ENCODE measurements around the gene HMOX2.
A peak's percentile ranks its signal among the peaks of the same experiment; 100 is the strongest.

The HMOX2 gene

GRCh38 chr16:4534151-4534790, 58.1 kb downstream of the HMOX2 start:
- Histone ChIP-seq H3K27ac (ENCODE audit: low read depth, low read length) (peak overlapping the region; percentile 48), H3K27me3 (ENCODE audit: control insufficient read depth in 1 of 2, insufficient read depth in 2 of 2, low read length in 2 of 2) (no peaks in the 10 kb centered on the region), H3K9ac (ENCODE audit: low read depth in 1 of 2, low read length in 2 of 2) (no peak overlapping the region), H3K4me1 (ENCODE audit: control insufficient read depth in 1 of 2, insufficient read depth in 2 of 2, low read length in 2 of 2) (peaks cover 11 to 21% of the 10 kb centered on the region in 2 donors), H3K36me3 (ENCODE audit: control insufficient read depth in 1 of 2, insufficient read depth in 2 of 2, low read length in 2 of 2) (peaks cover 4 to 16% of the 10 kb centered on the region in 2 donors), H3K4me3 (ENCODE audit: low read depth in 1 of 2, low read length in 2 of 2) (no peak overlapping the region), H3K9me3 (ENCODE audit: control insufficient read depth in 1 of 2, low read length in 2 of 2) (peaks cover 3 to 6% of the 10 kb centered on the region in 2 donors)

- Histone ChIP-seq H3K27me3 (ENCODE audit: control insufficient read depth in 1 of 2, insufficient read depth in 2 of 2, low read length in 2 of 2) (no peaks in the 10 kb centered on the region), H3K4me3 (ENCODE audit: low read depth in 1 of 2, low read length in 2 of 2) (no peak overlapping the region), H3K9ac (ENCODE audit: low read depth in 1 of 2, low read length in 2 of 2) (no peak overlapping the region), H3K27ac (ENCODE audit: low read depth, low read length) (no peak overlapping the region), H3K4me1 (ENCODE audit: control insufficient read depth in 1 of 2, insufficient read depth in 2 of 2, low read length in 2 of 2) (peaks cover 11 to 14% of the 10 kb centered on the region in 2 donors), H3K9me3 (ENCODE audit: control insufficient read depth in 1 of 2, low read length in 2 of 2) (peaks cover 12 to 15% of the 10 kb centered on the region in 2 donors), H3K36me3 (ENCODE audit: control insufficient read depth in 1 of 2, insufficient read depth in 2 of 2, low read length in 2 of 2) (peaks cover 4 to 16% of the 10 kb centered on the region in 2 donors)
Observed at GRCh38 chr16:4535627-4536108, 59.5 kb downstream of the HMOX2 start.

GRCh38 chr16:4536391-4537106, 60.4 kb downstream of the HMOX2 start:
- Histone ChIP-seq H3K27me3 (ENCODE audit: control insufficient read depth in 1 of 2, insufficient read depth in 2 of 2, low read length in 2 of 2) (no peaks in the 10 kb centered on the region), H3K4me3 (ENCODE audit: low read depth in 1 of 2, low read length in 2 of 2) (peak overlapping the region in 1 of 2 donors; percentile 72), H3K4me1 (ENCODE audit: control insufficient read depth in 1 of 2, insufficient read depth in 2 of 2, low read length in 2 of 2) (peaks cover 11 to 14% of the 10 kb centered on the region in 2 donors), H3K9ac (ENCODE audit: low read depth in 1 of 2, low read length in 2 of 2) (no peak overlapping the region), H3K9me3 (ENCODE audit: control insufficient read depth in 1 of 2, low read length in 2 of 2) (peaks cover 12 to 15% of the 10 kb centered on the region in 2 donors), H3K36me3 (ENCODE audit: control insufficient read depth in 1 of 2, insufficient read depth in 2 of 2, low read length in 2 of 2) (peaks cover 4 to 13% of the 10 kb centered on the region in 2 donors), H3K27ac (ENCODE audit: low read depth, low read length) (no peak overlapping the region)

- peaks cover 11 to 14% of the 10 kb centered on the region in 2 donors for H3K4me1 ChIP-seq (ENCODE audit: control insufficient read depth in 1 of 2, insufficient read depth in 2 of 2, low read length in 2 of 2)
- peak overlapping the region; percentile 72 to 82 for H3K4me3 ChIP-seq (ENCODE audit: low read depth in 1 of 2, low read length in 2 of 2)
- peaks cover 0 to 3% of the 10 kb centered on the region in 2 donors for H3K36me3 ChIP-seq (ENCODE audit: control insufficient read depth in 1 of 2, insufficient read depth in 2 of 2, low read length in 2 of 2)
- H3K27me3 ChIP-seq (ENCODE audit: control insufficient read depth in 1 of 2, insufficient read depth in 2 of 2, low read length in 2 of 2), result no peaks in the 10 kb centered on the region
- peaks cover 12 to 15% of the 10 kb centered on the region in 2 donors for H3K9me3 ChIP-seq (ENCODE audit: control insufficient read depth in 1 of 2, low read length in 2 of 2)
- peak overlapping the region; percentile 30 for H3K27ac ChIP-seq (ENCODE audit: low read depth, low read length)
- peak overlapping the region; percentile 60 to 75 for H3K9ac ChIP-seq (ENCODE audit: low read depth in 1 of 2, low read length in 2 of 2)
Observed at GRCh38 chr16:4537376-4538343, 61.5 kb downstream of the HMOX2 start.

- Histone ChIP-seq H3K4me3 (ENCODE audit: low read depth in 1 of 2, low read length in 2 of 2) (peak within 1 kb of the TSS; percentile 72 to 82), H3K9ac (ENCODE audit: low read depth in 1 of 2, low read length in 2 of 2) (peak within 1 kb of the TSS; percentile 63 to 75), H3K27ac (ENCODE audit: low read depth, low read length) (peak within 1 kb of the TSS; percentile 90)
Observed at GRCh38 chr16:4538350-4539235, 62.4 kb downstream of the HMOX2 start, which contains the start of gene CDIP1. TSS of gene CDIP1 (minus strand) at chr16:4538773. CDS start at chr16:4514130, 24,643 bp downstream.

GRCh38 chr16:4539716-4540284, 63.6 kb downstream of the HMOX2 start:
- no peak overlapping the region for H3K27ac ChIP-seq (ENCODE audit: low read depth, low read length)
- H3K36me3 ChIP-seq (ENCODE audit: control insufficient read depth in 1 of 2, insufficient read depth in 2 of 2, low read length in 2 of 2), result peaks cover 0 to 3% of the 10 kb centered on the region in 2 donors
- H3K4me1 ChIP-seq (ENCODE audit: control insufficient read depth in 1 of 2, insufficient read depth in 2 of 2, low read length in 2 of 2), result peaks cover 11 to 14% of the 10 kb centered on the region in 2 donors
- no peaks in the 10 kb centered on the region for H3K27me3 ChIP-seq (ENCODE audit: control insufficient read depth in 1 of 2, insufficient read depth in 2 of 2, low read length in 2 of 2)
- no peak overlapping the region for H3K4me3 ChIP-seq (ENCODE audit: low read depth in 1 of 2, low read length in 2 of 2)
- no peak overlapping the region for H3K9ac ChIP-seq (ENCODE audit: low read depth in 1 of 2, low read length in 2 of 2)
- peaks cover 12 to 15% of the 10 kb centered on the region in 2 donors for H3K9me3 ChIP-seq (ENCODE audit: control insufficient read depth in 1 of 2, low read length in 2 of 2)

More at GRCh38 chr16:4538350-4539235, 62.4 kb downstream of the HMOX2 start, which contains the start of gene CDIP1:
- peaks cover 11 to 14% of the 10 kb centered on the region in 2 donors for H3K4me1 ChIP-seq (ENCODE audit: control insufficient read depth in 1 of 2, insufficient read depth in 2 of 2, low read length in 2 of 2)
- peaks cover 0 to 3% of the 10 kb centered on the region in 2 donors for H3K36me3 ChIP-seq (ENCODE audit: control insufficient read depth in 1 of 2, insufficient read depth in 2 of 2, low read length in 2 of 2)
- H3K27me3 ChIP-seq (ENCODE audit: control insufficient read depth in 1 of 2, insufficient read depth in 2 of 2, low read length in 2 of 2), result no peaks in the 10 kb centered on the region
- peaks cover 12 to 15% of the 10 kb centered on the region in 2 donors for H3K9me3 ChIP-seq (ENCODE audit: control insufficient read depth in 1 of 2, low read length in 2 of 2)

- no peak overlapping the region for H3K9ac ChIP-seq (ENCODE audit: low read depth in 1 of 2, low read length in 2 of 2)
- H3K4me1 ChIP-seq (ENCODE audit: control insufficient read depth in 1 of 2, insufficient read depth in 2 of 2, low read length in 2 of 2), result peaks cover 7 to 10% of the 10 kb centered on the region in 2 donors
- H3K36me3 ChIP-seq (ENCODE audit: control insufficient read depth in 1 of 2, insufficient read depth in 2 of 2, low read length in 2 of 2), result no peaks in the 10 kb centered on the region
- no peak overlapping the region for H3K27ac ChIP-seq (ENCODE audit: low read depth, low read length)
- H3K9me3 ChIP-seq (ENCODE audit: control insufficient read depth in 1 of 2, low read length in 2 of 2), result peaks cover 7 to 8% of the 10 kb centered on the region in 2 donors
- no peaks in the 10 kb centered on the region for H3K27me3 ChIP-seq (ENCODE audit: control insufficient read depth in 1 of 2, insufficient read depth in 2 of 2, low read length in 2 of 2)
- H3K4me3 ChIP-seq (ENCODE audit: low read depth in 1 of 2, low read length in 2 of 2), result no peak overlapping the region
Observed at GRCh38 chr16:4544473-4544872, 68.3 kb downstream of the HMOX2 start.

- H3K27me3 ChIP-seq (ENCODE audit: control insufficient read depth in 1 of 2, insufficient read depth in 2 of 2, low read length in 2 of 2), result no peaks in the 10 kb centered on the region
- H3K4me3 ChIP-seq (ENCODE audit: low read depth in 1 of 2, low read length in 2 of 2), result peak overlapping the region in 1 of 2 donors; percentile 16
- H3K27ac ChIP-seq (ENCODE audit: low read depth, low read length), result no peak overlapping the region
- peak overlapping the region in 1 of 2 donors; percentile 25 for H3K9ac ChIP-seq (ENCODE audit: low read depth in 1 of 2, low read length in 2 of 2)
- peaks cover 7 to 10% of the 10 kb centered on the region in 2 donors for H3K4me1 ChIP-seq (ENCODE audit: control insufficient read depth in 1 of 2, insufficient read depth in 2 of 2, low read length in 2 of 2)
- no peaks in the 10 kb centered on the region for H3K9me3 ChIP-seq (ENCODE audit: control insufficient read depth in 1 of 2, low read length in 2 of 2)
- H3K36me3 ChIP-seq (ENCODE audit: control insufficient read depth in 1 of 2, insufficient read depth in 2 of 2, low read length in 2 of 2), result no peaks in the 10 kb centered on the region
Observed at GRCh38 chr16:4548124-4548523, 71.9 kb downstream of the HMOX2 start.
